Hematopoietic multipotent progenitor cell treated with erythropoietin and hydrocortisone succinate and interleukin-3 and kit ligand, for 4 days (in vitro differentiated cells): ENCODE results near the gene KLC1.
A peak's percentile ranks its signal among the peaks of the same experiment; 100 is the strongest.
"Not testable (repeated sequence)": the region's sequence is repeated elsewhere in the genome, so short reads cannot be mapped to it uniquely, and the experiment has no call there.

Experiments used
- DNase-seq: peaks from one replicate; pipeline ENCODE4 v3.0.0-alpha.2; 2015

Gene KLC1

DNA sequence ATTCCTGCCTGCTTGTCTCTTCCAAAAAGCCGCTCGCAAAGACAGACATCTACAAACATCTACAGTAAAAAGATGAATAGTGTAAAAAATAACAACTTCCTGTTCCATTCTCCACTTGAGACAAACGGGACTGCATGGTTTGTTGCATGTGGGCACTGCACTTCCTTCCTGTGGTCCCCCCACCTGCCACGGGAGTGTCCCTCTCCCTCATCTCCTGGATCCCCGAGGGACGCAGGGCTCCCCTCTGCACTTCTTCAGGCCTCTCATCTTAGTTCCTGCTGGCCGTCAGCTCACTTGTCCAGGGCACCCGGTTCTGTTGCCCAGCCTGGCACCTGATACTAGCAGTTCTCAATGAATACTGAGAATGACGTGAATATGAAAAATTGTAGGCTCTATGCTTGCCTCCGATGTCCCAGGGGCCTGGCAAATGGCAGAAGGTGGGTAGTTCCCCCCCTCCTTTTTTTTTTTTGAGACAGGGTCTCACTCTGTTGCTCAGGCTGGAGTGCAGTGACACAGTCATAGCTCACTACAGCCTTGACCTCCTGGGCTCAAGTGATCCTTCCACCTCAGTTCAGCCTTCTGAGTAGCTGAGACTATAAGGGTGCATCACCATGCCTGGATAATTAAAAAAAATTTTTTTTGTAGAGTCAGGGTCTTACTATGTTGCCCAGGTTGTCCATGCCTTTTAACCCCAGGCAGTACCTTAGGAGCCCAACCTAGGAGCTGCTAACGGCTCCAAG lies 3.5 kb upstream of the KLC1 start:
- DNase-seq, result peak; percentile 30

- DNase-seq, result peak; percentile 20
Measured at GRCh38 chr14:103626146-103626850, 2.7 kb upstream of the KLC1 start.

GRCh38 chr14:103627073-103628025 lies 1.7 kb upstream of the KLC1 start:
- DNase-seq, result peak; percentile 22

DNA sequence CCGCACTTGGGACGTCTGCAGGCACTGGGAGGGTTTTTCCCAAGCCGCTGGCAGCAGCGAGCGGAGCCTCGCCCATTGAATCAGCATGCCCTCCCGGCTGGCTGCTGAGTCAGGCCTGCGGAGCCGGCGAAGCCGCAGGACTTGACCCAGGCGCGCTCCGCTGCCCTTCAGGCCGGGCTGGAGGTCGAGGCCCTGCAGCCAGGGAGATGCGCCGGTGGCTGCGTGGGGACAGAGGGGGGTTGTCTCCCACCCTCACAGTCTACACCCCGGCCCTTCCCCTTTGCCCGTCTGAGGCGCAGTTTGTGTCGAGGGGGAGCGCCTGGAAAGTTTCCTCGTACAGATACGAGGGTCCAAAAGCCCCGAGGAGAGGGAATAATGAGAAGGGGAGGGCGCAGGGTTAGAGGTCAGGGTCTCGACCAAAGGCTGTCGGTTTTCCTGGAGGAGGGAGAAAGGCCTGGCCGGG lies 759 bp upstream of the KLC1 start:
- peak; percentile 79 for DNase-seq

- DNase-seq, result peak; percentile 66
Measured at GRCh38 chr14:103629503-103630121, 601 bp downstream of the KLC1 start.

DNA sequence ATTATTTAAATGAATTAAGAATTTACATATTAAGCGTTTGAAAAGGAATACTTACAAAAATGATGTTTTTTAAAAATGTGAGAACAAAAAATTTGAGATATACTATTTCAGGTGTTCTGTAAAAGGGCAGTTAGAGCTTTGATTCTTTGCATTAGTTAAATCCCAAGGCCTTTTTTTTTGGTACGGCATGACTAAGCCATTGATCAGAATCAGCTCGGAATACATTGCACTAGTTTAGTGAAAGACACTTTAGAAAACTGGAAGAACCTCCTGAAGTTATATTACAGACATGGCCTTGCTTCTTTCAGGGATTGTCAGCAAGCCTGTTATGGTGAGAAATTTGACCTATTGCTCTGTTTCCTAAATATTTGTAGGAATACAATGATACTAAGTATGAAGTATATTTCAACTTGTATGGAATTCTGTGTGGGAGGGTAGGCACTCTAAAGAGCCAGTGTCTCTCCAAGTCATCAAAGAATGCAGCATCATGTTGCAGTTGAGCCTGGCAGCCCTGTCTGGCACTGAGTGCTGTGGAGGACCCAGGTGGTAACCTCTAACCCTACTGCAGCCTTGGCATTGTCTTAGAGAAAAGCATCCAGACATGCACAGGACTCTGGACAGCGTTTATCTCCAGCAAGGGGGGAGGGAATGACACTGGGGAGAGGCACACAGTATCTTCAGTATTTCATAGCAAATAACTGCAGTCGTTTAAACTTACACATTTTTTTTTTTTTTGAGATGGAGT lies 1.5 kb downstream of the KLC1 start:
- DNase-seq, result peak; percentile 16

GRCh38 chr14:103633391-103633790 lies 4.4 kb downstream of the KLC1 start:
- no peak for DNase-seq

GRCh38 chr14:103634156-103634555 lies 5.1 kb downstream of the KLC1 start:
- DNase-seq, result no peak

DNA sequence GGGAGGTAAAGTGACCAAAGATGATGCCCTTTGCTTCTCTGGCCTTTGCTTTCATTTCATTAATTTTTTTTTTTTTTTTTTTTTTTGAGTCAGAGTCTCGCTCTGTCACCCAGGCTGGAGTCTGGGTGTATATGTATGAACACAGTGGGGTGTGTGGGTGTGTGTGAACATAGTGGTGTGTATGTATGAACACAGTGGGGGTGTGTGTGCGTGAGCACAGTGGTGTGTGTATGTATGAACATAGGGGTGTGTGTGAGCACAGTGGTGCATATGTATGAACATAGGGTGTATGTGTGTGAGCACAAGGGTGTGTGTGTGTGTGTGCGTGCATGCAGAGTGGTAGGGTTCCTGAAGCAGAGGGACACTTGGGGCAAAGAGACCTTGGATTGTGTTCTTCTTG lies 9.6 kb downstream of the KLC1 start:
- DNase-seq, result no peak

DNA sequence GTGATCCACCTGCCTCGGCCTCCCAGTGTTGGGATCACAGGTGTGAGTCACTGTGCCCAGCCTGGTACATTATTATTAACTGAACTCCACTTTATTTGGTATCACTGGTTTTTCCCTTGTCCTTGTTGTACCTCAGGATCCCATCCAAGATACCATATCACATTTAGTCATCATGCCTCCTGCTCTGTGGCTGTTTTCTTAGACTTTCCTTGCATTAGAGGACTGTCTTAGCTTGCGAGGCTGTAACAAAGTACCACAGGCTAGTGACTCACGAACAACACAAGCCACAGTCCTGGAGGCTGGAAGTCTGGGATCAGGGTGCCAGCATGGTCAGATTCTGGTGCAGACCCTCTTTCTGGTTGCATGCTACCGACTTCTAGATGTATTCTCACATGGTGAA lies 12.2 kb downstream of the KLC1 start:
- no peak for DNase-seq

DNA sequence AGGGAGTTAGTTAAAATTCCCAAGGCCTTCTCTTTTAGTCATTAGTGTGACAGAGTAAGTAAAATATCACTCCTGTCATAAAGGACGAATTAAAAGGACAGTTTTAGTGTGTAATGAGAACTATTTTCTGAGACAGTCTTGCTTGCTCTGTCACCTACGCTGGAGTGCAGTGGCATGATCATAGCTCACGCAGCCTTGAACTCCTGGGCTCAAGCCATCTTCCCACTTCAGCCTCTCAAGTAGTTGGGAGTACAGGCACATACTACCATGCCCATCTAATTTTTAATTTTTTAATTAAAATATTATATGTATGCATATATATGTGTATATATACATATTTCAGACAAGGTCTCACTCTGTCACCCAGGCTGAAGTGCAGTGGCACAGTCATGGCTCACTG lies 17.2 kb downstream of the KLC1 start:
- DNase-seq, result no peak

DNA sequence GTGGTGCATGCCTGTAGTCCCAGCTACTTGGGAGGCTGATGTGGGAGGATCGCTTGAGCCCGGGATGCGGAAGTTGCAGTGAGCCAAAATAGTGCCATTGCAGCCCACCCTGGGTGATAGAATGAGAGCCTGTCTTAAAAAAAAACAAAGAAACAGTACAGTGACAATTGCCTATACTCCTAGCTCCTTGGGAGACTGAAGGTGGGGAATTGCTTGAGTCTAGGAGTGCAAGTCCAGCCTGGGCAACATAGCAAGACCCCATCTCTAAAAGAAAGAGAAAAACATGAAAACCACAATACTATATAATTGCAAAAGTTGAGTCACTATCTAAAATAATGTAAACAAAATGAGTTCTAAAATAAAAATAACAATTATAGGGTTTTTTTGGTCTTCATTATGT lies 20.0 kb downstream of the KLC1 start:
- DNase-seq, result no peak

DNA sequence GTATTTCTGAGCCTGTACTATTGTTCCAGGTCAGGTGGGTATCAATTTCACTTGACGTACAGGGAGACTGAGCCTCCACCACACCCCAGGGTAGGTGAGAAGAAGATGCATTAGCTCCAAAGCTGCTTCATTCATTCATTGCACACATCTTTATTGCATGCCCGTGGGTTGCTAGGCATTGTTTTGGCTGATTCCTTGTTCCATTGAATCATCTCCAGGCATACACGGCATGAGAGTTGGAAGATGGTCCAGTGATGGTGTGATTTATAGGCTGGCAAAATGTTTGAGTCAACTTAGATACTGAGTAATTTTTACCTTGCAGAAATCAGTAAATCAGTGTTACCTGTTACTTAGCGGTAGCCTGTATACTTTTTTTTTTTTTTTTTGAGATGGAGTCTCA lies 21.2 kb downstream of the KLC1 start:
- no peak for DNase-seq

DNA sequence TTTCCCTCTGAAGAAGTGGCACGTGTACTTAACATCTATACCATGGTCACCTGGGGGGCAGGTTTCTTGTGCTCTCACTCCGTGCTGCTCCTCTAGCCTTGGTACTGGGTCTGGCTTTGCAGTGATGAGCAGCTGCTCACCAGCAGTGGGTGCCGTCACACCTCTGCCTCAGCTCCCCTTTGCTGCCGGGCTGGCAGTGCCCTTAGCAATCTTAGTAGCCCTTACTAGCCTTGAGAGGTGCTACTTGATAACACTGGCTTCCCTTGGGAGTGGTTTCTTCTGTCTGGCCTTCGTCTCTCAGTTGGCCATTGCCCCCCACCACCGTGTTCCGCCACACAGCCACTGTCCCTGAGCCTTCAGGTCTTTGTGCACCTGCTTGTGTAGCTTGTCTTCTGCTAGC lies 22.6 kb downstream of the KLC1 start:
- DNase-seq, result no peak

DNA sequence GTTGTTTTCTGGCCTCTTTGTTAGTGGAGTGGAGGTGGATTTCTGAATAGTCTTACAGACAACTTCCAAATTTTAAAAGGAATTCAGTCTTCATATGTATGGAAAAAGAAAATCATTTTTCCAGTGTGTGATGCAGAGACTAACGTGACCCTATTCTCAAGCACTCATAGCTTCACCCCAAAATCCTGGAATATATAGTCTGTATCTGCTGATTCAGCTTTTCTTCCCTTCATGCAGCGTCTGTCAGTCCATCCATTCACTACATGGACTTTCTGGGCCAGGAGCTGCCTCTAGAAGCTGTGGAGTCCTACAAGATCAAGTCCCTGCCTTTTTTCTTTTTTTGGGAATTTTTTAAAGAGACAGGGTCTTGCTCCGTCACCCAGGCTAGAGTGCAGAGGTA lies 23.8 kb downstream of the KLC1 start:
- DNase-seq, result no peak

DNA sequence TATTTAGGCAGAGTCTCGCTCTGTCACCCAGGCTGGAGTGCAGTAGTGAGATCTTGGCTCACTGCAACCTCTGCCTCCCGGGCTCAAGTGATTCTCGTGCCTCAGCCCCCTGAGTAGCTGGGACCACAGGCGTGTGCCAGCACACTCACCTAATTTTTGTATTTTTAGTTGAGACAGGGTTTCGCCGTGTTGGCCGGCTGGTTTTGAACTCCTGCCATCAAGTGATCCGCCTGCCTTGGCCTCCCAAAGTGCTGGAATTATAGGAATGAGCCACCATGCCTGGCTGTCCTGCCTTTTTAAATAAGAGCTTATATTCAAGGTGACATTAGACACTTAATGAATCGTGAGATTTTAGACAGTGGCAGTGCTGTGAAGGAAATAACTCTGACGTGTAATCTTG lies 24.3 kb downstream of the KLC1 start:
- DNase-seq, result not testable (repeated sequence)

DNA sequence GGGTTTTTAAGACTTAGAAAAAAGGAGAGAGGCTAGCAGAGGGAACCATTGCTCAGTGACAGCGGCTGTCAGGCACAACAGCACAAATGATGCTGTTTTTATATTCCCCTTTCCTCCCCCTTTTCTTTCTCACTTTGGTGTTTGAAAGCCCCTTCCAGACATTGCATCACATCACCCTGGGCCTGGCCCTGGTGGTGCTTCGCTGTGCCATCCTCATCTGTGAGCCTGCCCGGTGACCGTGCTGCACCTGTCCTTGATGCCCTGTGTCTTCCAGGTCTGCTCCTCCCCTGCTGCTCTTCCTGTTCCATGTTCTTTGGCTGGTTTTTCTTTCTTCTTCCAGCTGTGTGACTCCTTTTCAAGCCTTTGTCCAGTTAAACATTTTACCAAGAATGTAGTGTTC lies 24.8 kb downstream of the KLC1 start:
- DNase-seq, result no peak

- no peak for DNase-seq
Measured at GRCh38 chr14:103654619-103655018, 25.6 kb downstream of the KLC1 start.

DNA sequence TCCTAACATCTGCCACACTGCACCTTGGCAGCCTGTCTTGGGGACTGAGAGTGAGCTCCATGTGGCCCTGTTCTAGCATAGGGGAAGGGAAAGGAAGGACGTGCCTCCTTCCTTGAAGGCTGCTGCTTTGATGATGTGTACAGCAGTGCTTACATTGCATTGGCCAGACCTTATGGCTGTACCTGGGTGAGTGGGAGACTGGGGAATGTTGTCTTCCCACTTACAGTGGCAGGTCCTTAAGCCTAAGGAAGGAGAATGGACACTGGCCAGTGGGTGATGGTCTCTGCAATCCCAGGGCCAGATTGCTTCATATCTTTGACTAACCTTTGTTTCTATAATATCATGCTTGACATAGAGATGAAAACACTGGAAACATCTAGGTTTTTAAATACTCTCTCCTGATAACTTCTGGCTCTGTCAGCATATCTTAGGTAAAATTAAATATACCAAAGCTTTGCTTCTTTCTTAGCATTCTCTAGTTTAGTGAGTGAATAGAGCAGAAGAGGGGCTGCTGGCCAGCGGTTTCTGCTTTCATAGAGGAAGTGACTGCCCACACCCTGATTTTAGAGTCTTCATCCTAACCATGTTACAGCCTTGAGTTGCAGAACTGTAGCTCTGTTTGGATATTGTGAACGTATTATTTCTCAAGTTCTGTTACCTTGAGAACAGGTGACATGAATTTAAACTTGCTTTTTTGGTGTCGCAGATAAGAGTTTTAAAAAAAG lies 27.2 kb downstream of the KLC1 start:
- no peak for DNase-seq

GRCh38 chr14:103656756-103657133 lies 27.7 kb downstream of the KLC1 start:
- no peak for DNase-seq

DNA sequence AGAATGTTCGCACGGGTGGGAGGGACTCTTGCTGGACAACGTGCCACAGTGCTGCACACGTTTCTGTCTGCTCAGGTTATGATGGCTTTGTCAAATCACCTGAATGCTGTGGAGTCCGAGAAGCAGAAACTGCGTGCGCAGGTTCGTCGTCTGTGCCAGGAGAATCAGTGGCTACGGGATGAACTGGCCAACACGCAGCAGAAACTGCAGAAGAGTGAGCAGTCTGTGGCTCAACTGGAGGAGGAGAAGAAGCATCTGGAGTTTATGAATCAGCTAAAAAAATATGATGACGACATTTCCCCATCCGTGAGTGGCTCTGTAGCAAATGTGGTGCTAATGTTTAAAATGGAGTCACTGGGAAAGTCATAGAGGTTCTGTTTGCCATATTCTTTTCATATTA lies 28.5 kb downstream of the KLC1 start:
- DNase-seq, result no peak

DNA sequence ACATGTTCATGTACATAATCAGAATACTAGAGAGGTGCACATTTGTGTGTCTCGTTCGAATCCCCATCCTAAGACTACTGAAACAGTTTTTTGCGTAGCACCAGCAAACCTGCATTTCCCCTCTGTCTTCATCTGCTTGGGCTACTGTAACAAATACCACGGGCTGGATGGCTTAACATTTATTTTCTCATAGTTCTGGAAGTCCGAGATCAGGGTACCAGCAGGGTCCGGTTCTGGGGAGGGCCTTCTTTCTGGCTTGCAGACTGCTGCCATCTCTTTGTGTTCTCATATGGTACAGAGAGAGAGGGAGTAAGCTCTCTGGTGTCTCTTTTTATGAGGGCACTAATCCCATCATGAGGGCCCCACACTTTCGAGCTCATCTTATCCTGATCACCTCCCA lies 30.6 kb downstream of the KLC1 start:
- DNase-seq, result no peak
